ENCODE measurements around the gene INSYN1. TPM values are rescaled to one million over a fixed set of nuclear protein-coding genes. Genes with fewer than 3 reads are reported as not detected.

The INSYN1 gene
- total and polyA plus RNA-seq, 2 experiments from 2014 or later, result 0.18 to 14.2 TPM

DNA sequence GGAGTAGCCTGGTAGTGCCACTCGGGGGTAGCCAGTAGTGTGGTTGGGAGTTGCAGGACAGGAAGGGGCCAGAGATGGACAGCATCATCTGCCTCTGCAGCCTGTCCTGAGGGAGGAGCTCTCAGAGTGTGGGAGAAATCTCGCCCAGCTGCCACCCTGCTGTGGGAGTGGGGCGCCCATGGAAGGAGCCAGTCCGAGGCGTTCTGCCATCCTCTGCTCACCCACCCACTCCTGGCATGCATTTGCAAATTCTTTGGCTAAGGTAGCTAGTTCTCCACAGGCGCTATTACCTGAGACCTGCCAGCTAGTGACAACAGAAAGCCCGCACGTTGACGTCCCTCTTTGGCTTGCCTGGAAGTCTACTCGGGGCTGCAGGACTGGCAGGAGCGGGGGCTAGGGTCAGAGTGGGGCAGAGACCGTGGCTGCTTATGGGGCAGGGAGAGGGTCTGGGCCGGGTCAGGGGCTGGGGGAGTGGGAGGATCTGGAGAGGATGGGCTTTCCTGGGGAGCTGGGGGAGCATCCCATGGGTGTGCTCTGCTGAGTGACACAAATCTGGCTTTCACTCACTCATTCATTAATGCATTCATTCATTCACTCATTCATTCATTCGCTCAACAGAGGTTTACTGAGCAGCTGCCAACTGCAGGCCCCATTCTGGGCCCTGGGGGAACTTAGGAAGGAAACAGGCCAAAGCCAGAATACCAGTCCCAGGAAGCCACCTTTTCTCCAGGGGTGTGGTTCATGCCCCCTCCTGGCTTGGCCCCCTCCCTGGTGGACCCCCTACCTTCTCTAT lies 44.4 kb upstream of the INSYN1 start (continued):
- TF ChIP-seq, protein P1, sequence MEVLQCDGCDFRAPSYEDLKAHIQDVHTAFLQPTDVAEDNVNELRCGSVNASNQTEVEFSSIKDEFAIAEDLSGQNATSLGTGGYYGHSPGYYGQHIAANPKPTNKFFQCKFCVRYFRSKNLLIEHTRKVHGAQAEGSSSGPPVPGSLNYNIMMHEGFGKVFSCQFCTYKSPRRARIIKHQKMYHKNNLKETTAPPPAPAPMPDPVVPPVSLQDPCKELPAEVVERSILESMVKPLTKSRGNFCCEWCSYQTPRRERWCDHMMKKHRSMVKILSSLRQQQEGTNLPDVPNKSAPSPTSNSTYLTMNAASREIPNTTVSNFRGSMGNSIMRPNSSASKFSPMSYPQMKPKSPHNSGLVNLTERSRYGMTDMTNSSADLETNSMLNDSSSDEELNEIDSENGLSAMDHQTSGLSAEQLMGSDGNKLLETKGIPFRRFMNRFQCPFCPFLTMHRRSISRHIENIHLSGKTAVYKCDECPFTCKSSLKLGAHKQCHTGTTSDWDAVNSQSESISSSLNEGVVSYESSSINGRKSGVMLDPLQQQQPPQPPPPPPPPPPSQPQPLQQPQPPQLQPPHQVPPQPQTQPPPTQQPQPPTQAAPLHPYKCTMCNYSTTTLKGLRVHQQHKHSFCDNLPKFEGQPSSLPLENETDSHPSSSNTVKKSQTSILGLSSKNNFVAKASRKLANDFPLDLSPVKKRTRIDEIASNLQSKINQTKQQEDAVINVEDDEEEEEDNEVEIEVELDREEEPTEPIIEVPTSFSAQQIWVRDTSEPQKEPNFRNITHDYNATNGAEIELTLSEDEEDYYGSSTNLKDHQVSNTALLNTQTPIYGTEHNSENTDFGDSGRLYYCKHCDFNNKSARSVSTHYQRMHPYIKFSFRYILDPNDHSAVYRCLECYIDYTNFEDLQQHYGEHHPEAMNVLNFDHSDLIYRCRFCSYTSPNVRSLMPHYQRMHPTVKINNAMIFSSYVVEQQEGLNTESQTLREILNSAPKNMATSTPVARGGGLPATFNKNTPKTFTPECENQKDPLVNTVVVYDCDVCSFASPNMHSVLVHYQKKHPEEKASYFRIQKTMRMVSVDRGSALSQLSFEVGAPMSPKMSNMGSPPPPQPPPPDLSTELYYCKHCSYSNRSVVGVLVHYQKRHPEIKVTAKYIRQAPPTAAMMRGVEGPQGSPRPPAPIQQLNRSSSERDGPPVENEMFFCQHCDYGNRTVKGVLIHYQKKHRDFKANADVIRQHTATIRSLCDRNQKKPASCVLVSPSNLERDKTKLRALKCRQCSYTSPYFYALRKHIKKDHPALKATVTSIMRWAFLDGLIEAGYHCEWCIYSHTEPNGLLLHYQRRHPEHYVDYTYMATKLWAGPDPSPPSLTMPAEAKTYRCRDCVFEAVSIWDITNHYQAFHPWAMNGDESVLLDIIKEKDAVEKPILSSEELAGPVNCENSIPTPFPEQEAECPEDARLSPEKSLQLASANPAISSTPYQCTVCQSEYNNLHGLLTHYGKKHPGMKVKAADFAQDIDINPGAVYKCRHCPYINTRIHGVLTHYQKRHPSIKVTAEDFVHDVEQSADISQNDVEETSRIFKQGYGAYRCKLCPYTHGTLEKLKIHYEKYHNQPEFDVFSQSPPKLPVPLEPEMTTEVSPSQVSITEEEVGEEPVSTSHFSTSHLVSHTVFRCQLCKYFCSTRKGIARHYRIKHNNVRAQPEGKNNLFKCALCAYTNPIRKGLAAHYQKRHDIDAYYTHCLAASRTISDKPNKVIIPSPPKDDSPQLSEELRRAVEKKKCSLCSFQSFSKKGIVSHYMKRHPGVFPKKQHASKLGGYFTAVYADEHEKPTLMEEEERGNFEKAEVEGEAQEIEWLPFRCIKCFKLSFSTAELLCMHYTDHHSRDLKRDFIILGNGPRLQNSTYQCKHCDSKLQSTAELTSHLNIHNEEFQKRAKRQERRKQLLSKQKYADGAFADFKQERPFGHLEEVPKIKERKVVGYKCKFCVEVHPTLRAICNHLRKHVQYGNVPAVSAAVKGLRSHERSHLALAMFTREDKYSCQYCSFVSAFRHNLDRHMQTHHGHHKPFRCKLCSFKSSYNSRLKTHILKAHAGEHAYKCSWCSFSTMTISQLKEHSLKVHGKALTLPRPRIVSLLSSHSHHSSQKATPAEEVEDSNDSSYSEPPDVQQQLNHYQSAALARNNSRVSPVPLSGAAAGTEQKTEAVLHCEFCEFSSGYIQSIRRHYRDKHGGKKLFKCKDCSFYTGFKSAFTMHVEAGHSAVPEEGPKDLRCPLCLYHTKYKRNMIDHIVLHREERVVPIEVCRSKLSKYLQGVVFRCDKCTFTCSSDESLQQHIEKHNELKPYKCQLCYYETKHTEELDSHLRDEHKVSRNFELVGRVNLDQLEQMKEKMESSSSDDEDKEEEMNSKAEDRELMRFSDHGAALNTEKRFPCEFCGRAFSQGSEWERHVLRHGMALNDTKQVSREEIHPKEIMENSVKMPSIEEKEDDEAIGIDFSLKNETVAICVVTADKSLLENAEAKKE (CRISPR knock-in tag; IDR thresholded peaks at IDR 0.05), result no peak
- TF ChIP-seq ZNF331 (CRISPR knock-in tag; IDR thresholded peaks at IDR 0.05; ENCODE audit: low read depth) (no peak), EZH2phosphoT487 (IDR thresholded peaks at IDR 0.05; ENCODE audit: unreplicated experiment) (no peak), CREB1 (CRISPR knock-in tag; IDR thresholded peaks at IDR 0.05; ENCODE audit: low read depth) (no peak)
- TF ChIP-seq, protein P2, sequence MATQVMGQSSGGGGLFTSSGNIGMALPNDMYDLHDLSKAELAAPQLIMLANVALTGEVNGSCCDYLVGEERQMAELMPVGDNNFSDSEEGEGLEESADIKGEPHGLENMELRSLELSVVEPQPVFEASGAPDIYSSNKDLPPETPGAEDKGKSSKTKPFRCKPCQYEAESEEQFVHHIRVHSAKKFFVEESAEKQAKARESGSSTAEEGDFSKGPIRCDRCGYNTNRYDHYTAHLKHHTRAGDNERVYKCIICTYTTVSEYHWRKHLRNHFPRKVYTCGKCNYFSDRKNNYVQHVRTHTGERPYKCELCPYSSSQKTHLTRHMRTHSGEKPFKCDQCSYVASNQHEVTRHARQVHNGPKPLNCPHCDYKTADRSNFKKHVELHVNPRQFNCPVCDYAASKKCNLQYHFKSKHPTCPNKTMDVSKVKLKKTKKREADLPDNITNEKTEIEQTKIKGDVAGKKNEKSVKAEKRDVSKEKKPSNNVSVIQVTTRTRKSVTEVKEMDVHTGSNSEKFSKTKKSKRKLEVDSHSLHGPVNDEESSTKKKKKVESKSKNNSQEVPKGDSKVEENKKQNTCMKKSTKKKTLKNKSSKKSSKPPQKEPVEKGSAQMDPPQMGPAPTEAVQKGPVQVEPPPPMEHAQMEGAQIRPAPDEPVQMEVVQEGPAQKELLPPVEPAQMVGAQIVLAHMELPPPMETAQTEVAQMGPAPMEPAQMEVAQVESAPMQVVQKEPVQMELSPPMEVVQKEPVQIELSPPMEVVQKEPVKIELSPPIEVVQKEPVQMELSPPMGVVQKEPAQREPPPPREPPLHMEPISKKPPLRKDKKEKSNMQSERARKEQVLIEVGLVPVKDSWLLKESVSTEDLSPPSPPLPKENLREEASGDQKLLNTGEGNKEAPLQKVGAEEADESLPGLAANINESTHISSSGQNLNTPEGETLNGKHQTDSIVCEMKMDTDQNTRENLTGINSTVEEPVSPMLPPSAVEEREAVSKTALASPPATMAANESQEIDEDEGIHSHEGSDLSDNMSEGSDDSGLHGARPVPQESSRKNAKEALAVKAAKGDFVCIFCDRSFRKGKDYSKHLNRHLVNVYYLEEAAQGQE (IDR thresholded peaks at IDR 0.05; ENCODE audit: unreplicated experiment), result no peak
- TF ChIP-seq, protein P3, sequence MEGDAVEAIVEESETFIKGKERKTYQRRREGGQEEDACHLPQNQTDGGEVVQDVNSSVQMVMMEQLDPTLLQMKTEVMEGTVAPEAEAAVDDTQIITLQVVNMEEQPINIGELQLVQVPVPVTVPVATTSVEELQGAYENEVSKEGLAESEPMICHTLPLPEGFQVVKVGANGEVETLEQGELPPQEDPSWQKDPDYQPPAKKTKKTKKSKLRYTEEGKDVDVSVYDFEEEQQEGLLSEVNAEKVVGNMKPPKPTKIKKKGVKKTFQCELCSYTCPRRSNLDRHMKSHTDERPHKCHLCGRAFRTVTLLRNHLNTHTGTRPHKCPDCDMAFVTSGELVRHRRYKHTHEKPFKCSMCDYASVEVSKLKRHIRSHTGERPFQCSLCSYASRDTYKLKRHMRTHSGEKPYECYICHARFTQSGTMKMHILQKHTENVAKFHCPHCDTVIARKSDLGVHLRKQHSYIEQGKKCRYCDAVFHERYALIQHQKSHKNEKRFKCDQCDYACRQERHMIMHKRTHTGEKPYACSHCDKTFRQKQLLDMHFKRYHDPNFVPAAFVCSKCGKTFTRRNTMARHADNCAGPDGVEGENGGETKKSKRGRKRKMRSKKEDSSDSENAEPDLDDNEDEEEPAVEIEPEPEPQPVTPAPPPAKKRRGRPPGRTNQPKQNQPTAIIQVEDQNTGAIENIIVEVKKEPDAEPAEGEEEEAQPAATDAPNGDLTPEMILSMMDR (conservative IDR thresholded peaks at IDR 0.05; ENCODE audit: low read depth in 2 of 2), result no peak
